HG03565 (cell line): ENCODE data around the gene FAHD1.

ENCODE experiments used
- ATAC-seq: cut with Tn5 transposase; IDR thresholded peaks from one replicate; pipeline ENCODE4 v1.9.1; 2021; ENCODE audit warnings: mild to moderate bottlenecking, moderate library complexity; ENCODE audit not compliant: unreplicated experiment

Gene FAHD1

DNA sequence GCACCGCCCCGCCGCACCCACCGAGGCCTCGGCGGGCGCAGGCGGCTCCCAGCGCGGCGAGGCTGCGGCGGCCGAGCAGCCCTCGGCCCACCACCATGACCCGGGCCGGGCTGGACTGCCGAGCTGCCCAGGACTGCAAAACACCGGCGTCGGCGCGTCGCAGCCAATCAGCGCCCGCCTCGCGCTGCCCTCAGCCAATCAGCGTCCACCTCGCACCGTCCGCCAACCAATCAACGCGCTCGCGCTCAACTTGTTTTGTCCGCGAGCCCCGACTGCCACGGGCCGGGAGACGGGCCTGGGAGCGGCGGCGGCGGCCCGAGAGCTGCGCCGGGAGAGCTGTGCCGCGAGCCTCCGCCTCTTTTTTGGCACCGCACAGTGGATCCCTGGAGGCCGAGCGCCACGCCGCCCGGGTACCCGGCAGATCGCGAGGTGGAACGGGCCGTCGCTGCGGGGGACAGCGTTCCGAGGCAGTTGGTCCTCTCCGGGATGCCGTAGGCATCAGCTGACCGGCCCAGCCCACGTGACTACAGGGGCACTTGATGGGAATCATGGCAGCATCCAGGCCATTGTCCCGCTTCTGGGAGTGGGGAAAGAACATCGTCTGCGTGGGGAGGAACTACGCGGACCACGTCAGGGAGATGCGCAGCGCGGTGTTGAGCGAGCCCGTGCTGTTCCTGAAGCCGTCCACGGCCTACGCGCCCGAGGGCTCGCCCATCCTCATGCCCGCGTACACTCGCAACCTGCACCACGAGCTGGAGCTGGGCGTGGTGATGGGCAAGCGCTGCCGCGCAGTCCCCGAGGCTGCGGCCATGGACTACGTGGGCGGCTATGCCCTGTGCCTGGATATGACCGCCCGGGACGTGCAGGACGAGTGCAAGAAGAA is at the start of gene FAHD1, which contains the start of gene HAGH:
FAHD1 (plus strand) TSS at position 516 of the 883 bp plus-strand sequence; CDS start at position 549, 33 bp downstream.
HAGH (minus strand) TSS at position 135 of the 883 bp plus-strand sequence; CDS start at position 97, 38 bp downstream.
- peak; percentile 63 for ATAC-seq

DNA sequence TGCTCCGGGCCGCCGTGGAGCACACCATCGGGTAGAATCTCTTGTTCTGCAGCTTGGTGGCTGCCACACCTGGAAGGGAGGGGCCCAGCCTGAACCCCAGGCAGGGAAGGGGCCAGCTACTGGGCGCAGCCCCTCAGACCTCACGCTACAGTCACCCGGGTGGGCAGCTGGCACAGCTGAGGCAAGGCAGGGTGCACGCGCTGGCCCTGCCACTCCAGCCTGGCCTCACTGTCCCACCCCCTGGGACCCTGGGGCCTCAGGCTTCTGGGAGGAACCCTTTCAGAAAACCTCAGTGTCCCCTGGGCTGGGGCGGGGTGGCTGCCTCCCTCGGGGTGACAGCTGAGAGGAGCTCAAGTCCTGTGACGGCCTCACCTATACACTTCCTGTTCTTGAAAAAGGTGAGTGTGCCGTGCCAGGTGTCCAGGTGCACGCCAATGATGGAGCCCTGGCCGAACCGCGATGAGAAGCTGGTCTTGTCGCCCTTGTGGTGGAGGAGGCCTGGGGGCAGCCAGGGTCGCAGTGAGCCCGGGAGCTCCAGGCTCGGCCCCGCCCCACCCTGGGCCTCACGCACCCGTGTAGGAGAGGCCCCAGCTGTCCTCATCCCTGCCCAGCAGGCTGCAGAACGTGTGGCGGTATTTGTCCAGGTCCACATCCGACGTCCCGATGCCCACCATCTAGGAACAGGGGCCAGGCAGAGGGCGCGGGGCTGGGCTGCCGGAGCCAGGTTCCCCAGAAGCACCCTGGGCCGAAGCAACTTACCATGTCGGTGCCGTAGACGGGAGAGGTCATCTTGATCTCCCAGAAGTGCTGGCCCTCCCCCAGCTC is 49.4 kb upstream of the FAHD1 start:
- ATAC-seq, result no peak

DNA sequence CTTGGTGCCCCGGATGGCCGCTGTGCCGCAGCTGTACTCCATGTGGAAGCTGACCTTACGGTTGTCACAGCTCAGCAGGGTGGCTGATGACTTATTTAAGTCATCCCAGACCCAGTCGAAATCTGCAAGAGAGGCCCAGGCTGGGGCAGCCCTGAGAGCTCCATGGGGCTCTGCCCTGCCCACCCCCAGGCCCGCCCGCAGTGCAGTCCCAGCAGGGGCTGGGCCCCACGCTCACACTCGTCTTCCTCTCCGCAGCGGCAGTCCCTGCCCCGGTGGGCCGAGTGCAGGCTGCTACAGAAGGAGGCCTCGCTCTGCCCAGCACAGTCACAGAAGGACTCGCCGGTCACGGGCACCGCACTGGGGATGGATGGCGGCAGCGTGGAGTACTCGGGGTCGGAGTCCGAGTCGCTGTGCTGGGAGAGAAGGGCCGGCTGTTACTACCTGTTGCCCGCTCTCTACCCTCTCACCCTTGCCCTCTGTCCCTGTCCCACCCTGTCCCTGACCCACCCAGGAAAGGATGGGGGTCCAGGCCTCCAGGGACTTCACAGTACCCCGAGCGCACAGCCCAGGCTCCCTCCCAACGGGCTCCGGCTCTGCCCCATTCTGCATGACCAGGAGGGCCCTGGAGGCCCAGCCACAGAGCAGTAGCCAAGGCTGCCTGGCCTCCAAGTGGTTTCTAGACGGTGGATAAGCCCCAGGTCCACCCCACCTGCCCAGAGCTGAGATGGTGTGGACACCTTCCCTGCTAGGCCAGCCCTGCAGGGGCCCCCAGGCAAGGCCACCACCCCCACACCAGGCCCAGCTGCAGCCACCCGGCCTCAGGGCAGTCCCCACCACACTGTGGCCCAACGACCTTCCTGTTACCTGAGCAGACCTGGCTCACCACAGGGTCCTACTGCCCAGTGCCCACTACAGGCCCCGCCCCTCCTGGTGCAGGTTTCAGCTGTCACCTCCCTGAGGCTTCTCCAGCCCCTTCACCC is 48.5 kb upstream of the FAHD1 start:
- ATAC-seq, result no peak

DNA sequence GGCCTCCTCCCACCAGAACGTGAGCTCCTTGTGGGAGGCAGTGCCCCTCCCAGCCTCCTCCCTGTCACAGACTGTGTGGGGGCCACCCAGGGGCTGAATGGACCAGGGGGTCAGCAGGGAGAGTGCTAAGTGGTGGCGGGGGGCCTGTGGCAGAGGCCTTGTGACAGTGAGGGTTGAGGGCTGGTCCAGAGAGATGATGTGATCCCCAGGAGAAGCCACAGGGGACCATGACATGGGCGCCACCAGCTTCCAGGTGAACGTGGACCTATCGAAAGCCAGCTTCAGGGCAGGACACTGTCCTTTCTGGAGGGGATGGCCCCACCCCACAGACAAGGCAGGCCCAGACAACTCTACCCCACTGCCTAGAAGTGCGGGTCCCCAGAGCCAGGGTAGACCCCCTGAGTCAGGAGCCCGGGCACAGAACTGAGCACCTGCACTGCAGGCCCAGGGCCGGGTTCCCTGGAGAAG is 47.7 kb upstream of the FAHD1 start:
- ATAC-seq, result no peak

DNA sequence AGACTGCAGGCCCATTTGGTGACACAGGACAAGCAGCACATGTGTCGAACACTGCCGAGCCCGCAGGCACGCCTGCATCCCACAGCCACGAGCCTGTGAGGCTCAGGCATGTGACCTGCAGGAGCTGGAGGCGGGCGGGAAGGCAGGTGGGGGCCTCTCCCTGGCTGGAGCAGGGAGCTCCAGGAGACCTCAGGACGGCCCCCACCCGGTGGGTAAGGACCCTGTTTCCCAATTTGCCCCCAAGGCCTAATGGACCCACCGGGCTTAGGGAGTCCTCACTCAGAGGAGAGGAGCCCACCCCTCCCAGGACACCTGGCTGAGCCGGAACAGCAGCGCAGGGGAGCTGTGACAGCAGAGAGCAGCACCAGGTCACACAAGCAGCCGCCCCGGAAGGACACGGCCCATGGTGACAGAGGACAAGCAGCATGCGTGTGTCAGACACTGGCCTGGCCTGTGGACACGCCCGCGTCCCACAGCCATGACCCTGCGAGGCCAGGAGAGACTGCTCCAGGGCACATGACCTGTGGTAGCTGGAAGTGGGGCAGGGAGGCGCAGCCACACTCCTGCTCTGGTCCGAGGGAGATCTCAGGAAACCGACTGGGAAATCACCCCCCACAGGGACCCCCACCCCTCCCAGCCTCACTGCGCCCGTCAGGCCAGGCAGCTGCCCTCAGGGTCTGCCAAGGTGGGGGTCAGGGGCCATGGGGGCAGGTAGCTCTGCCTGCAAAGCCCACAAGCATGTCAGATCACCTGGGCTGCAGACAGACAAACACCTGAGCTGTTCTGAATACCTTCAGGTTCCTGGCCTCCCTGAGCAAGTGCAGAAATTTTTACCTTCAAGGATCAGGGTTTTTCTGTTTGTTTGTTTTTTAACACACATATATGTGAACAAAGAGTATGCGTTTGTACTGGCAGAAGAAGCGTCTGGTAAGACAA is 47.0 kb upstream of the FAHD1 start:
- no peak for ATAC-seq

DNA sequence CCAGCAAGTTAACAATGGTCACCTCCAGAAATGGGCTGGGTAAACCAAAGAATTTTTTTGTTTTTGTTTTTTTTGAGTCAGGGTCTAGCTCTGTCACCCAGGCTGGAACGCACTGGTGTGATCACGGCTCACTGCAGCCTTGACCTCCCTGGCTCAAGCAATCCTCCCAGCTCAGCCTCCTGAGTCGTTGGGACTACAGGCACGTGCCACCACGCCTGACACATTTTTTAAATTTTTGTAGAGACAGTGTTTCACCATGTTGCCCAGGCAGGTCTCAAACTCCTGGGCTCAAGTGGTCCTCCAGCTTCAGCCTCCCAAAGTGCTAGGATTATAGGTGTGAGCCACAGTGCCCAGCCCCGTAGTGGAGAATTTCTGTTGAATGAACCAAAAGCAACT is 46.3 kb upstream of the FAHD1 start:
- ATAC-seq, result no peak

DNA sequence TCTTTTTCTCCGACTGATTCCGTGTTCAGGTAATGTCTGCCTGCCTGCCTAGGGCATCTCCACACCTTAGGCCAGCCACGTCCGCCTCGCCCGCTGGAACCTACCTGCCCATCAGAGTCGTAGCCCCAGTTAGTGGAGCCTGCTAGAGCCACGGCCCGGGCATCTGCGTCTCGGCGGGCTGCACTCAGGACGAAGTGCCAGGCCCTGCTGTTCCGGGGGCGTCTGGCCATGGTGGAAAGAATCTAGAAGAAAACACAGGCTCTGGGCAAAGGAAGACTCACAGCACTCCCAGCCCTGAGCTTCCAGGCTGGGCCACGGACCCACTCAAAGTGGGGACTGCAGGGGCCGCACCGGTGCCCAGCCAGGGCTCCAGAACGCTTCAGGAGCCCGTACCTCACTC is 45.8 kb upstream of the FAHD1 start:
- no peak for ATAC-seq

DNA sequence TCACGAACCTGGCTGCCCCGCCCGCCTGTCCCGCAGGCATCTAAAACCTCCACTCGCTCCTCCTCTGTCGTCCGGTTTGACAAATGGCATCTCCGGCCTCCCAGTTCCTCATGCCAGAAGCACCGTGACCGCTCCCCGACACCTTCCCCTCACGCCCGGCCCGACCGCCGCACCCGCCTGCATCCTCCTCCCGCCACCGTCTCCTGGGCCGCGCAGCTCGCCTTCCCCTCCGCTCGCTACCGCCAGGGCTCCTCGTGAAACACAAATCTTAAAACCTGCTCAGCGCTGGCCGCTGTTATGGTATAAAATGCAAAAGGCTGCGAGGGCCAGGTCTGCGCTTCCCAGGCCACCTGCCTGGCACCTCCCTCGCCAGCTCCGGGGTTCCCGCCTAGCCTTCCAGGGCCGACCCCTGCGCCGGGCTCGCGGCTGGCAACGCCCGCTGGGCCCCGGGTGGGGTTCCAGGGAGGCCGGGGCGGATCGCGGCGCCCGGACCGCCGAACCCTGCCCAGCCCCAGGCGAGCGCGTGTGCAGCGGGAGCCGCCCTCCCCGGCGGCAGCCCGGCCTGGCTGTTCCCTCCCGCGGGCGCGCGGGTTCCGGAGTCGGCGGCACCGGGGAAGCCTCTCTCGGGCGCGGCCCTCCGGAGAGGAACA is 45.1 kb upstream of the FAHD1 start:
- peak; percentile 2 for ATAC-seq

DNA sequence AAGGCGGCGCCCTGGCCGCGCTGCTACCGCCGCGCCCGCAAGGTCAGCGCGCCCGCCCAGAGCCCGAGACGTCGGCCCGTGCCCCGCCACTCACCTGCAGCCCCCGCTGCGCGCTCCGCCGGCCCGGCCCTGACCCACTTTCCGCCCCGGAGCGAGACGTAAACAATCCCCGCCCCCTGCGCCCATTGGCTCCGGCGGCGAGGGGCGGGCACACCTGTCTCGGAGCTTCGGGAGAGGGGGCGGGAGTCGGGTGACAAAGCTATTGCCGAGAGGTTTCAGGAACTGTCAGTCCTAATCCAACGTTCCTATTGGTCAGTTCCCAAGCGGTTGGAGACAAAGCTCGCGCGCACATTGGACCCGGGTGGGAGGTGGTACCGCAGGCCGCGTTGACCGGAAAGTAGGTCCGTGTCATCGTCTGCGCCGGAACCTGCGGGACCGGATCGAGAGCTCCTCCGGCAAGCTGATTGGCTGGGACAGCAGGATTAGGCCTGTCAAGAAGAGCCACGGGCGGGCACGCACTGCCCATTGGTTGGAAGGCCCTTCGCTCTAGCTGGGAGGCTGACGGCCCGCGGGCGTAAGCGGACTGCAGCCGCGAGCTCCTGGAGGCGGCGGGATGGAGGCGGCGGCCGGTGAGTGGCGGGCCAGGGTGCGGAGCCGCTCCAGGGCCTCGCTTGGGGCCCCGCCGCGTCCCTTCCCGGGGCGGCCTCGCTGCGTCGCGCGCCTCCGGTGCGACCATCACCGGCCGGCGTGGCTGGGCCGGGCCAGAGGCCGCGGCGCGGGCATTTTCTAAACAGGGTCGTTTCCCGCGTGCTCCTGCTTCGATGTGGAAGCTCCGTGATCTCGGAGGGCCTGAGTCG is 44.4 kb upstream of the FAHD1 start, which contains the start of the genes NUBP2 and SPSB3:
NUBP2 (plus strand) TSS at position 553 of the 857 bp plus-strand sequence; CDS start at position 614, 61 bp downstream.
SPSB3 (minus strand) TSS at position 164 of the 857 bp plus-strand sequence. CDS start 1,088 bp downstream, outside the sequence.
- peak; percentile 73 for ATAC-seq

DNA sequence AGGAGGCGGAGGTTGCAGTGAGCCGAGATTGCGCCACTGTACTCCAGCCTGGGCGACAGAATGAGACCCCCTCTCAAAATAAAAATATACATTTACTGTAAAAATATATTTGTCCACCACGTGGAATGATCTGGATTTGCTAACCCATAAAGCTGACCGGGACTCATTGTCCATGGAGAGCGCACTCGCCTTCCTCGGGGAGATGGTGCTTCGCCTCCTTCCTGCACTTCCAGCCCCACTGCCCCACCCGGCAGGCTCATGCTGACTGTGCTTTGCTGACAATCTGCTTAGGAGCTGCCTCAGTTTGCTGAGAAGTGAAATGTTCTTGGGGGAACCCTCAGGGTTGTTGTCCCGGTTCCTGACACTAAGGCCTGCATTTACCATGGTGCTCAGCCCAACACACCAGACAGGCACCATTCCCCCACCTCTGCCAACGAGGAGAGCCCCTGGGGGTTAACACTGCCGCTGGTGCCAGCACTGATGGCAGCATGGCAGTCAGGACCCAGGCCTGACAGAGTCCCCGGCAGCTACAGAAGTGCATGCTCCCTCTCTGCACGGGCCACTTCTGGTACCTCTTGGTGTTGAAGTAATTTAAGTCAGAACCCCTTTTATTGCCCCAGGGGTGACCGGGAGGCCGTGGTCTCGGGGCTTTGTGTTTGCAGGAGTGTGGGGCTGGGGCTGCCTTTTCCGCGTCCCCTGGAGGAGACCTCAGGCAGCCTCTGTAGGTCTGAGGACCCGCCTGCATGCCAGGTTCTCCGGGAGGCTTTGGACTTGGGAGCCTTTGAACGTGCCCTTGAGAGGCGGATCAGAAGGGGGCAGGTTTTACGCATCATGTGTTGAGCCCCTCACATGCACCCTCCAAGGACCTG is 41.8 kb upstream of the FAHD1 start:
- ATAC-seq, result no peak

DNA sequence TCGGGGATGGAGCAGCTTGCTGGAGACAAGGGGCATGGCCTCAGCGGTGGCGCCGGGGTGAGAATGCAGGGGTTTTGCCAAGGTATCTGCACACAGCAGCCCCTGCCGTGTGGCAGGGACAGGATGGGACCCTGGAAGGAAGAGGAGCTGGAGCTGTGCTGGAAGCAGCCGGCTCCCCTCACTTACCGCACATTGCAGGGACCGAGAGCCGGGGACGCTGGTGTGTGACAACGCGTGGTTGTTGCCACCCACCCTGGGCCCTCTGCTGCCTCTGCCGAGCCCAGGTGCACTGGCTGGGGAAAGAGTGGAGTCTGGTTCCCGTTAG is 41.2 kb upstream of the FAHD1 start:
- ATAC-seq, result no peak

DNA sequence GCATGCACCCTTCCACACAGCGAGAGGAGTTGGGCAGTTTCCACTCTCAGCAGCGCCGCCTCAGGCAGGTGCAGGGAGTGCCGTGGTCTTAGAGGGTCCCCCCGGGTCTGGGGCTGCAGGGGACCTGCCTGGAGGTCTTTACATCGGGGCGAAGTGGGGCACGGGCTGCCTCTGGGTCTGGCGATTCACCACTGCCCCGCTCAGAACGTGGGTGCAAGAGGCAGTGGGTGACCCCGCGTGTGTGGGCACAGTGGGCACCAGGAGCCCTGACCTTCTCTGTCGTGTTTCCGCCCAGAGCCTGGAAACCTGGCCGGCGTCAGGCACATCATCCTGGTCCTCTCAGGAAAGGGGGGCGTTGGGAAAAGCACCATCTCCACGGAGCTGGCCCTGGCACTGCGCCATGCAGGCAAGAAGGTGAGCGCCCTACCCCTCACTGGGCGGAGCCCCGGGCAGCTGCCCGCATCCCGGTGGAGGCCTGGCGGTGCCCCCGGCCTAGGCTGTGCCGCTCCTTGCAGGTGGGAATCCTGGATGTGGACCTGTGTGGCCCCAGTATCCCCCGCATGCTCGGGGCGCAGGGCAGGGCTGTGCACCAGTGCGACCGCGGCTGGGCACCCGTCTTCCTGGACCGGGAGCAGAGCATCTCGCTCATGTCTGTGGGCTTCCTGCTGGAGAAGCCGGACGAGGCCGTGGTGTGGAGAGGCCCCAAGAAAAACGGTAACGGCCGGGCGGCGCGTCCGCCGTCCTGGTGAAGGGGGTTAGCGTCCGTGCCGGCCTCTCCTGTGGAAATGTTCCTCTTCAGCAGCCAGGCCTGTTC is 40.6 kb upstream of the FAHD1 start:
- ATAC-seq, result no peak

DNA sequence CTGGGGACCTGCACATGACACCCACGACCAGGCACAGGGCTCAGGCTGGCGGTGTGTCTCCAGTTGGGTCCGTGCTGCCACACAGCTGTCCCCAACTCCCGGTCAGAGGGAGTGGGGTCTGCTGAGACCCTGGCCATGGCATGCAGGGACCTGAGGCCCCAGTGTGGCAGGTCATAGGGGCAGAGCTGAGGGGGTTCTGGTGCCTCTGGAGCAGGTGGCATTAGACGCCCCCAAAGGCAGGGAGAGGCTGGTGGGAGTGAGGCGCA is 40.0 kb upstream of the FAHD1 start:
- ATAC-seq, result no peak

DNA sequence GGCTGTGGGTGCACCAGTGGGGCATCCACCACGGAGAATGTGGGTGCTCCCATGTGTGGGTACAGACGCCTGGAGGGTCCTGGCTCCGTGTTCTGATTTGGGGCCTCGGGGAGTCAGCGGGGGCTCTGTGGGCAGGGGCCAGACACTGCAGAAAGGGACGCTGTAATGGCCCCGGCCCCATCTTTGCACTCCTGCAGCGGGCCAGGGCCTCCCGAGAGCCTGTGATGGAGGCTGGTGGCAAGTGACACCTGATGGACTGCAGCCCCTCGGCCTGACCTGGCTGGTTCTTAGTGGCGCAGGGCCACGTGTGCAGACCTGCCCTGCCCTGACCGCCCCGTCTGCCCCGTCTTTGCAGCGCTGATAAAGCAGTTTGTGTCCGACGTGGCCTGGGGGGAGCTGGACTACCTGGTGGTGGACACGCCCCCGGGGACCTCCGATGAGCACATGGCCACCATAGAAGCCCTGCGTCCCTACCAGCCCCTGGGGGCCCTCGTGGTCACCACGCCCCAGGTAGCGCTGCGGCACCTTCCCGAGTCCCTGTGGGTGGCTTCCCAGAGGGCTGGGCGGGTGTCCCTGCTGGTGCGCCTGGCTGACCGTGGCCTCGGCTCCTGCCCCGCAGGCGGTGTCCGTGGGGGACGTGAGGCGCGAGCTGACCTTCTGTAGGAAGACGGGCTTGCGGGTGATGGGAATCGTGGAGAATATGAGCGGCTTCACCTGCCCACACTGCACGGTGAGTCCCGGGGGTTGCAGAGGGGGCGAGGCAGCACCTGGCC is 39.5 kb upstream of the FAHD1 start:
- ATAC-seq, result no peak

DNA sequence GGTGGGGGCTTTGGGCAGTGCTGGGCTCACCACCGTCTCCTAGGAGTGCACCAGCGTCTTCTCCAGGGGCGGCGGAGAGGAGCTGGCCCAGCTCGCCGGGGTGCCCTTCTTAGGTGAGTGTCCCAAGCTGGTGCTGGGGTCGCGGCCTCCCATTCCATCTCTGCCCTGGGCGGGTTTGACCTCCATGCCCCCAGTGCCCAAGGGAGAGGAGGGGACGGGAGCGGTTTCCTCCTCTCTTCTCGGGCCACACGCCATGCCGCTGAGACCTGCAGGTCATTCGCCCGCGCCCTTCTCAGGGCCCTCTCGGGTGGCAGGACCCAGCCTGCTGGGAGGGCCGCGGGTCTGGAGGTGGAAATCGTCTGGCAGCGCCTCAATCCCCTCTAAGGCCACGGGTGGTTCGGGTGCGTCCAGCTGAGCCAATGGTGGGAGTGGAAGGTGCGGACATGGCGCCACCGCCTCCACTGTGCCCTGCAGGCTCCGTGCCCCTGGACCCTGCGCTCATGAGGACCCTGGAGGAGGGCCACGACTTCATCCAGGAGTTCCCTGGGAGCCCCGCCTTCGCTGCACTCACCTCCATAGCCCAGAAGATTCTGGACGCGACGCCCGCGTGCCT is 38.8 kb upstream of the FAHD1 start:
- ATAC-seq, result no peak
